ENCODE results near the gene SYNE2. TPM values are rescaled to one million over a fixed set of nuclear protein-coding genes. Genes with fewer than 3 reads are reported as not detected.

Gene SYNE2
- total and polyA plus RNA-seq, 2 donors (not counting 3 experiments of a cell fraction or from before 2014, with no cell fraction given), result 16.0 to 53.7 TPM

DNA sequence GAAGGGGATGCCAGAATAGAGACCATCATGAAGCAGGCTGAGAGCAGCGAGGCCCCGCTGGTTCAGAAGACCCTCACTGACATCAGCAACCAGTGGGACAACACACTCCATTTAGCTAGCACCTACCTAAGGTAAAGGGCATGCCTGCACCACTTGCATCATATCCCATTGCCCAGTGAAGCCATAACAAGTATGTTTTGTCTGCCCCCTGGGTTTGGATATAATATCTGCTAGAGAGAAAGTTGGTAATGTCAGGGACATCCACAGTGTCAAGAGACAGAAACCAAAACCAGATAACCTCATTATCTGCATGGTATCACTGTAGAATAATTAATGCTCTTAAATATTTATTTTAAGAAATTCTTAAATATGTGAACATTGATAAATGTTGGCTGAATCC lies 173.8 kb downstream of the SYNE2 start:
- no peak for FAIRE-seq
- no peak overlapping the region for H3K4me2 ChIP-seq (ENCODE audit: insufficient read depth, low read length)
- no peak overlapping the region for H2AFZ ChIP-seq (ENCODE audit: low read depth, low read length)
- intact Hi-C loops (cut with micrococcal nuclease) (no loop called here), dilution Hi-C loops (cut with MboI; ENCODE audit: extremely low pct_ligation_motif_present, low sequenced_read_pairs) (no loop called here)
- DNase-seq (ENCODE audit: low read depth, low spot score), result no peak
- no TSS peak for BruUV-seq (replicated peaks)
- H3K9me3 ChIP-seq (replicated peaks; ENCODE audit: control insufficient read depth, insufficient read depth, low read length), result no peaks in the 10 kb centered on the region
- ChIA-PET POLR2A (no interaction called here), CTCF (interaction anchor here (1.1 to 5.0 kb wide), 3 partner anchors 16 to 277 kb away, joined by 4 to 24 read pairs (median 5); no protein-coding TSS in a partner anchor)
- no peaks in the 10 kb centered on the region for H3K9me1 ChIP-seq (replicated peaks; ENCODE audit: control insufficient read depth, extremely low read depth, insufficient read depth, low read length)
- H4K20me1 ChIP-seq (replicated peaks; ENCODE audit: control insufficient read depth, extremely low read depth, insufficient read depth, low read length), result no peaks in the 10 kb centered on the region
- H3K9ac ChIP-seq (replicated peaks; ENCODE audit: extremely low read depth, insufficient read depth, low read length), result no peak overlapping the region
- no peaks in the 10 kb centered on the region for H3K27me3 ChIP-seq (ENCODE audit: control insufficient read depth in 2 of 2, insufficient read depth in 2 of 2, low read length in 2 of 2)
- H3K79me2 ChIP-seq (ENCODE audit: control insufficient read depth, insufficient read depth, low read length), result no peaks in the 10 kb centered on the region
- no peak overlapping the region for H3K27ac ChIP-seq (ENCODE audit: insufficient read depth, low read depth, low read length)
- peaks cover 0 to 2% of the 10 kb centered on the region in 2 experiments for H3K36me3 ChIP-seq (ENCODE audit: control insufficient read depth in 2 of 2, extremely low read depth in 1 of 2, insufficient read depth in 2 of 2, low read length in 2 of 2)
- TF ChIP-seq, protein P1, sequence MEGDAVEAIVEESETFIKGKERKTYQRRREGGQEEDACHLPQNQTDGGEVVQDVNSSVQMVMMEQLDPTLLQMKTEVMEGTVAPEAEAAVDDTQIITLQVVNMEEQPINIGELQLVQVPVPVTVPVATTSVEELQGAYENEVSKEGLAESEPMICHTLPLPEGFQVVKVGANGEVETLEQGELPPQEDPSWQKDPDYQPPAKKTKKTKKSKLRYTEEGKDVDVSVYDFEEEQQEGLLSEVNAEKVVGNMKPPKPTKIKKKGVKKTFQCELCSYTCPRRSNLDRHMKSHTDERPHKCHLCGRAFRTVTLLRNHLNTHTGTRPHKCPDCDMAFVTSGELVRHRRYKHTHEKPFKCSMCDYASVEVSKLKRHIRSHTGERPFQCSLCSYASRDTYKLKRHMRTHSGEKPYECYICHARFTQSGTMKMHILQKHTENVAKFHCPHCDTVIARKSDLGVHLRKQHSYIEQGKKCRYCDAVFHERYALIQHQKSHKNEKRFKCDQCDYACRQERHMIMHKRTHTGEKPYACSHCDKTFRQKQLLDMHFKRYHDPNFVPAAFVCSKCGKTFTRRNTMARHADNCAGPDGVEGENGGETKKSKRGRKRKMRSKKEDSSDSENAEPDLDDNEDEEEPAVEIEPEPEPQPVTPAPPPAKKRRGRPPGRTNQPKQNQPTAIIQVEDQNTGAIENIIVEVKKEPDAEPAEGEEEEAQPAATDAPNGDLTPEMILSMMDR (IDR thresholded peaks at IDR 0.05; ENCODE audit: extremely low read depth in 1 of 2, insufficient read depth in 1 of 2, low read depth in 1 of 2, low read length in 2 of 2), result no peak
- TF ChIP-seq JUN (IDR thresholded peaks at IDR 0.05; ENCODE audit: borderline replicate concordance, insufficient read depth, insufficient read length, low read depth) (no peak), MYC (IDR thresholded peaks at IDR 0.05; ENCODE audit: low read depth, low read length) (no peak), GATA2 (IDR thresholded peaks at IDR 0.05; ENCODE audit: insufficient read depth, insufficient read length, low read depth, low read length) (no peak), FOS (IDR thresholded peaks at IDR 0.05; ENCODE audit: borderline replicate concordance, insufficient read depth, low read length) (no peak), POLR2A (IDR thresholded peaks at IDR 0.05; ENCODE audit: low read depth, low read length) (no peak), POLR2AphosphoS5 (IDR thresholded peaks at IDR 0.05; ENCODE audit: insufficient read depth, low read depth, low read length) (no peak), EZH2 (IDR thresholded peaks at IDR 0.05; ENCODE audit: borderline replicate concordance, low read depth, low read length, severe bottlenecking) (no peak)
- TF ChIP-seq, protein P2, sequence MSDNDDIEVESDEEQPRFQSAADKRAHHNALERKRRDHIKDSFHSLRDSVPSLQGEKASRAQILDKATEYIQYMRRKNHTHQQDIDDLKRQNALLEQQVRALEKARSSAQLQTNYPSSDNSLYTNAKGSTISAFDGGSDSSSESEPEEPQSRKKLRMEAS (IDR thresholded peaks at IDR 0.05; ENCODE audit: insufficient read depth, insufficient read length), result no peak
- no peak overlapping the region for H3K4me3 ChIP-seq (replicated peaks in 1 of 3; ENCODE audit: insufficient read depth in 1 of 3, low read depth in 1 of 3, low read length in 3 of 3)
- no peaks in the 10 kb centered on the region for H3K4me1 ChIP-seq (ENCODE audit: control insufficient read depth, extremely low read depth, insufficient read depth, low read length)

All from endothelial cell of umbilical vein (primary cell).